ENCODE data around the gene PCDHB6.
"Not testable (repeated sequence)": the region's sequence is repeated elsewhere in the genome, so short reads cannot be mapped to it uniquely, and the experiment has no call there.

GRCh38 chr5:141194332-141194731 lies 44.5 kb downstream of the PCDHB6 start:
- TF ChIP-seq CTCF, POLR2A (IDR thresholded peaks at IDR 0.05): not testable (repeated sequence)

Data from esophagus squamous epithelium (tissue), 4 donors.